Measurements from ENCODE around the gene SUPT5H.
"Not testable (repeated sequence)": the region's sequence is repeated elsewhere in the genome, so short reads cannot be mapped to it uniquely, and the experiment has no call there.

Gene SUPT5H

DNA sequence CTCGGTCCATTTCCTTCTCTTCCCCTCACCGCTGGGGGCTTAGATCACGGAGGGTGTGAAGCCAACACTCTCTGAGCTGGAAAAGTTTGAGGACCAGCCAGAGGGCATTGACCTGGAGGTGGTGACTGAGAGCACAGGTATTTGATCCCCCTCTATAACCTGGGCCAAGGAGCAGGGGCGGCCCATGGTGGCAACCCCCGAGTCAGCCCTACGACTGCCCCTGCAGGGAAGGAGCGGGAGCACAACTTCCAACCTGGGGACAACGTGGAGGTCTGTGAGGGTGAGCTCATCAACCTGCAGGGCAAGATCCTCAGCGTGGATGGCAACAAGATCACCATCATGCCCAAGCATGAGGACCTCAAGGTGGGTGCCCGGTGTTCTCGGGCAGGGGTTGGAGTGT is 23.7 kb downstream of the SUPT5H start:
- no peak for DNase-seq

GRCh38 chr19:39469567-39469966 is 24.2 kb downstream of the SUPT5H start:
- DNase-seq: no peak

DNA sequence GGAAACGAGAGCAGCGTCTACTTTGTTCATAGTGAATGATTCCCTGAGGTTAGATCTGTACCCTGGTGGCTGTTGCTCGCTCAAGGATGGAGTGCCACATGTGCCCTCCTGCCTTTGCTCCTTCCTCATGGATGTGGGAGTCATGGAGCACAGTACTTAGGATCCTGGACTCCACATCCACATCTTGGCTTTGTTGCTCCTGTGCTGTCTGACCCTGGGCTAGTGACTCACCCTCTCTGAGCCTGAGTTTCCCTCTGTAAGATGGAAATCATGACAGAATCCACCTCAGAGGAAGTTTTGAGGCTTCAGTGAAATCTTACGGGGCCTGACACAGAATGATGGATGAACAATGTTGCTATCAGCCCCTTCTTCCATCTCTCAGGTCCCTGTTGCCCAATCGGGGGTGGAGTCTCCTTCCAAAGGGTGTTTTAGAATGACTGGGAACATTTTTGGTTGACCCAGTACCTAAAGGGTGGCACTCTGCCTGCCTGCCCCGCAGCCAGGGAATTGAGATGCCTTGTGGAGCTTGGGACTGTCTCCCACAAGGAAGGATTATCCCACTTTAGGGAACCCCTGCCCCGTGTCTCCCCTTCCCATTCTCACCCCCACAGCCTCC is 25.4 kb downstream of the SUPT5H start:
- no peak for DNase-seq

DNA sequence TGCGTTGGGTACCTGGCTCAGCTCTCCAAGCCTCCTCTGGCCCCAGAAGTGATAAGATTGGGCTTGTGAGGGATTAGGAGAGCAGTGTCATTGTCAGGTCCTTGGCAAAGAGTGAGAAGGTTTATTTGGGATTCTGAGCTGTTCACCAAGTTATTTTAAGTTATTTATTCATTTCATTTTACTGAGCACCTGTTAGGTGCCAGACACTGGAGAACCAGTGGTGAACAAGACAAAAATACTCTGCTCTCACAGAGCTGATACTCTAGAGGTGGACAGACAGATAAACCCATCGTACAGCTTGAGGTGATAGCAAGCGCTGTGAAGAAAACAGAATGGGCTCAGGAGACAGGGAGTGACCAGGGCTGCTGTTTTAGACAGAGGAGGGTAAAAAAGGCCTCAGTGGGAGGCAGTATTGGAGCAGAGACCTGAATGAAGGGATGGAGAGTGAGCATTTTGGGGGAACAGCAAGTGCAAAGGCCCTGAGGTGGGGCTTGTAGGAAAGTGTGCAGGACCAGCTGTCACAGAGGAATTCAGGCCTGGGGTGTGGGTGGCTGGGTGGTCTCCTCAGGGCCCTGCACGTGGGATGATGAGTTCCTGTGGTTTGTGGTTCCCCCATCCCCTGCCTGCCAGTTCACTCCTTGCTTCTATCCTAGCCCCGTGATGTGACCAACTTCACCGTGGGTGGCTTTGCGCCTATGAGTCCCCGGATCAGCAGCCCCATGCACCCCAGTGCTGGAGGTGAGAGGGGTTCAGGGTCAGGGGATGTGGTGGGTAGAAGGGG is 26.6 kb downstream of the SUPT5H start:
- DNase-seq: no peak

DNA sequence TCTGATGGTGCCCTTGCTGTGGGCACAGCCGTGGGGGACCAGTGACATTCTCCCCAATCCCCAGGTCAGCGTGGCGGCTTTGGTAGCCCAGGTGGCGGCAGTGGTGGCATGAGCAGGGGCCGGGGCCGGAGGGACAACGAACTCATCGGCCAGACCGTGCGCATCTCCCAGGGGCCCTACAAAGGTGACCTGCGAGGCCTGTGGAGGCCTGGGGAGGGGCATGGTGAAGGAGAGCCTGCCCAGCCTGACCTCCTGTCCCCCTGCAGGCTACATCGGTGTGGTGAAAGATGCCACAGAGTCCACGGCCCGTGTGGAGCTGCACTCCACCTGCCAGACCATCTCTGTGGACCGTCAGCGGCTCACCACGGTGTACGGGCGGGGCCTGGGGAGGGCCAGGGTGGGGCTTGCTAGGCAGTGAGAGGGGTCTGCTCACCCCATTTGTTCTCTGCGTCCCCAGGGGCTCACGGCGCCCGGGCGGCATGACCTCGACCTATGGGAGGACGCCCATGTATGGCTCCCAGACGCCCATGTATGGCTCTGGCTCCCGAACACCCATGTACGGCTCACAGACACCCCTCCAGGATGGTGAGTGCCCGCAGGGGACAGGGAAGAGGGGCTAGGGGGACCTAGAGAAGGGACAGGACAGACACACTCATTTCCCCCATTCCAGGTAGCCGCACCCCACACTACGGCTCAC is 27.5 kb downstream of the SUPT5H start:
- no peak for DNase-seq

DNA sequence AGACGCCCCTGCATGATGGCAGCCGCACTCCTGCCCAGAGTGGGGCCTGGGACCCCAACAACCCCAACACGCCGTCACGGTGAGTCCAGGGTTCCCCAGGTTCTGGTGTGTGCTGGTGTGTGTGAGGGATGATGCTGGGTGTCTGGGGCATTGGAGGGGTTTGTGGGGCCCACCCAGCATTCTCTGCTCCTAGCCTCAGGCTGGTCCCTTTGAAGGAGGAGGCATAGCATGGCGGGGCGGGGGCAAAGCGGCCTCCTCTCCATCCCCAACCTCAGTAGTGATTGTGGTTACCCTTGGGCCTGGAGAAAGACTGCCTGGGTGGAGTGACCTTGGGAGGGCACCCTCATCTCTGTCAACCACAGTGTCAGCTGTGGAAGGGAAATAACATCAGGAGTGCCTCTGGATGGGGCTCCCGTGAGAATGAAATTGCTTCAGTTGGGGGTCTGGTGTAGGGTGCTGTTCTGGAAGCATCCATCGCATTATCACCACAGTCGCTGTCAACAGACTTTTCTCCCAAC is 28.1 kb downstream of the SUPT5H start:
- no peak for DNase-seq

DNA sequence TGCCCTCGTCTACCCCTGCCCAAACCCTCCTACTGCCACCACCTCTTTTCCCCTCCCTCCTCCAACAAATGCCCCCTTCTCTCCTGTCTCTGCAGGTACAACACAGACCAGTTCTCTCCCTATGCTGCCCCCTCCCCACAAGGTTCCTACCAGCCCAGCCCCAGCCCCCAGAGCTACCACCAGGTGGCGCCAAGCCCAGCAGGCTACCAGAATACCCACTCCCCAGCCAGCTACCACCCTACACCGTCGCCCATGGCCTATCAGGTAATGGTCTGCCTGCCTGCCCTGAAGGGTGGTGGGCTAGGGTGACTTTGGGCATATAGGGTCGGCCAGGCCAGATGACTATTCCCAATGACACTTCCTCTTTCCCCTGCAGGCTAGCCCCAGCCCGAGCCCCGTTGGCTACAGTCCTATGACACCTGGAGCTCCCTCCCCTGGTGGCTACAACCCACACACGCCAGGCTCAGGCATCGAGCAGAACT is 28.8 kb downstream of the SUPT5H start:
- DNase-seq: peak; percentile 82

- DNase-seq: no peak
Measured at GRCh38 chr19:39475748-39476147, 30.4 kb downstream of the SUPT5H start.

GRCh38 chr19:39479319-39479801 is 34.0 kb downstream of the SUPT5H start:
- DNase-seq: not testable (repeated sequence)

DNA sequence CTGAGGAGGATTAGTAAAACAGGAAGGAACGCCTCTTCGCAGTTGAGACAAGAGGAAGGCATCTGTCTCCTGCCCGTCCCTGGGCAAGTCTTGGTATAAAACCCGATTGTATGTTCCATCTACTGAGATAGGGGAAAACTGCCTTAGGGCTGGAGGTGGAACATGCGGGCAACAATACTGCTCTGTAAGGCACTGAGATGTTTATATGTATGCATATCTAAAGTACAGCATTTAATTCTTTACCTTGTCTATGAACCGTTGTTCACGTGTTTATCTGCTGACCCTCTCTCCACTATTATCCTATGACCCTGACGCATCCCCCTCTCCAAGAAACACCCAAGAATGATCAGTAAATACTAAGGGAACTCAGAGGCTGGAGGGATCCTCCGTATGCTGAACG is 34.5 kb downstream of the SUPT5H start:
- DNase-seq: no peak

GRCh38 chr19:39480337-39481228 is 35.2 kb downstream of the SUPT5H start, which contains the start of gene TIMM50:
TIMM50 (plus strand) TSS chr19:39480838; CDS start chr19:39480854, 16 bp downstream.
- DNase-seq: peak; percentile 99

- no peak for DNase-seq
Measured at GRCh38 chr19:39481229-39481545, 35.8 kb downstream of the SUPT5H start.

DNA sequence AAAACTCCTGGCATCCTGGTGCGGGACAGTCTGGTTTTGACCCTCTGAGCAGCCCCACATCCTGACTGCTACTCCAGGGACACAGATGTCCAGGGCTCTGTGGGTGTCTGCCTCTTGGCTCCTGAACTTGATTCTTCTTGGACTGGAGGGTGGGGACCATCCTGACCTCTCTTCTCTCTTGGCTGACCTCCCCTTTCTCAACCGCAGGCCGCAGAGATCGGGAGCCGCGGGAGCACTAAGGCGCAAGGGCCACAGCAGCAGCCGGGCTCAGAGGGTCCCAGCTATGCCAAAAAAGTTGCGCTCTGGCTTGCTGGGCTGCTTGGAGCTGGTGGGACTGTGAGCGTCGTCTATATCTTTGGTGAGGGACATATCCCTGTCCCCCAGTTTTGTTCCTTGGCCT is 36.3 kb downstream of the SUPT5H start:
- no peak for DNase-seq

GRCh38 chr19:39483141-39483540 is 37.8 kb downstream of the SUPT5H start:
- DNase-seq: no peak

DNA sequence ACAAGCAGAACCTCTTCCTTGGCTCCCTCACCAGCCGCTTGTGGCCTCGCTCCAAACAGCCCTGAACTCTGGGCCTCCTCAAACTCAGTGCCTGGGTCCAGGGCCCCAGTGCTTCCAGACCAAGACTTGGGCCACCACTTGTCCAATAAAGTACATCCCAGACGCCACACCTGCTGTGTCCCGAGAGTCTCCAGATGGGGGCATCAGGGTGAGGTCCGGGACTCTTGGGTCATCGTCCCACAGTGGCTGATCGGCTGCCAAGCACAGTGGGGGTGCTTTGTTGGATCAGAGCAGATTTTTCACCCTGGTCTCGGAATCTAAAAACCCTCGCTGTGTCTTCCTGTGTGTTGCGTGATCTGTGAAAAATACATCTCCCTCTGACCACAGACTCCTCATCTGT is 44.4 kb downstream of the SUPT5H start:
- DNase-seq: no peak

DNA sequence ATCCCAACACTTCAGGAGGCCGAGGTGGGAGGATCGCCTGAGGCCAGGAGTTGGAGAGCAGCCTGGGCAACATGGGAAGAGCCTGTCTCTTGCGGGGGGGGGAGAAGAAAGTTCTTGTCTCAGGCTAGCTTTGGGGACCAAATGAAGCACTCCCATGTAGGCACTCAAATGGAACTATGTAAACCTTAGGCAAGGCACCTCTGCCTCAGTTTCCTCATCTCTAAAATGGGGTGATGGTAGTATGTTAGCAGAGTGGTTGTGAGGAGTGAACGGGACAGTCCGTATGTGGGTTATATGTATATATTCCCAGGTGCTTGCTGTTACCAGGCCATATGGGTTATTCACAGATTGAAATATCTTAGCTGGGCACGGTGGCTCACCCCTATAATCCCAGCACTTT is 46.8 kb downstream of the SUPT5H start:
- no peak for DNase-seq

DNA sequence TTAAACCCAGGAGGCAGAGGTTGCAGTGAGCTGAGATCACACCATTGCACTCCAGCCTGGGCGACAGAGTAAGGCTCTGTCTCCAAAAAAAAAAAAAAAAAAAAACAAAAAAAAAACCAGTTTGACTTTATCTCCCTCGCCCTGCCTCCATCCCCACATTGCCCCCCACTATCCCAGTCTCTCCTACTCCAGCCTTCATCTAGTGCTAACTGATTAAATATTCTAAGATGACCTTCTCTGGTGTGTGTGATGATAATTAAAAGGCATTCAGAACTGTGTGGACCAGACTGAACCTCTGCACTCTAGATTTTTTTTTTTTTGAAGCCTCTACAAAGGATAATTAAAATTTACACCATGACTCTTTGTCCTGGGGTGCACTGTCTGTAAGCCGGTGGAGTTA is 47.4 kb downstream of the SUPT5H start:
- no peak for DNase-seq

GRCh38 chr19:39494661-39495060 is 49.3 kb downstream of the SUPT5H start:
- no peak for DNase-seq

- DNase-seq: no peak
Measured at GRCh38 chr19:39496063-39496462, 50.7 kb downstream of the SUPT5H start.

GRCh38 chr19:39497701-39497995 is 52.3 kb downstream of the SUPT5H start:
- no peak for DNase-seq

DNA sequence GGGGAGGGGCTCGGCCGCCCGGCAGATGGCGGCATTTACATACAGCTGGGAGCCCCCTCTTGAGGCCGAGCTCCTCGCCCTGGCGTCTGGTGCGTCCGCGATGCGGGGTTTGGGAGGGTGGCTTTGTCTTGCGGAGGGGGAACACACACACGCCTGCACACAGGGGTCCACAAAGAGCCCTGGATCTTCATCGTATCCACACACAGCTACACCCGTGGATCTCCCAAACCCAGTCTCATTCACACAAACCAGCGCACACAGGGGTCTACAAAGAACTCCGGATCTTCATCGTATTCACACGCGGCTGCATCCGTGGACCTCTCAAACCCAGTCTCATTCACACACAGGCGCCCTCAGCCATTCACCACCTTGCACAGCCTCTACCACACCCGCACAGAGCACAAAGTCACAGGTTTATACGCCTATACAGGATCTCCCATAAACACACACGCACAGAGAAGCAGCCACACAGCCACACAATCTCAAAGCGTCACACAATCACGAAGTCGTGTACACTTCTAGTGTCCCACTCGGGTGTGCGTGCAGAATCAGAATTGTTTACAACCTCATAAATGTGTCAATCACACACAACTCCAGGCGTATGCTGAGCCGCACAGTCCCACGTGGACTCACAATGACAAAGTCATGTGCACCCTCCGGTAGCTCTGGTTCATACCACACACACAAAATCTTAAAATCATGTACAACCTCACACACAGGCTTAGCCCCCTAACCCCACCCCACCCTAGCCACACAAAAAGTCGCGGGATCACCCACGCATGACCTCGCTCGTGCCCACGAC is 52.8 kb downstream of the SUPT5H start:
- DNase-seq: peak; percentile 45

Data from CD4-positive, alpha-beta T cell treated with Interleukin-6 for 4 hours (primary cell).